ENCODE measurements around the gene IQSEC1. TPM values are rescaled to one million over a fixed set of nuclear protein-coding genes. Genes with fewer than 3 reads are reported as not detected.

IQSEC1 gene
- total and polyA plus RNA-seq, 9 of the 15 experiments (the other 6 are each of a cell fraction or from before 2014, with no cell fraction given) = 0.56 to 39.0 (median 6.8) TPM

- H3K4me1 ChIP-seq (replicated peaks in 1 of 2; ENCODE audit: control insufficient read depth in 2 of 2, insufficient read depth in 2 of 2, low read length in 2 of 2) = peaks cover 7 to 56% of the 10 kb centered on the region in 2 experiments; a peak in 4 of 5 replicates
- no peaks in the 10 kb centered on the region for H3K79me2 ChIP-seq (ENCODE audit: control insufficient read depth, insufficient read depth, low read length)
- no peaks in the 10 kb centered on the region for H3K36me3 ChIP-seq (ENCODE audit: control insufficient read depth, insufficient read depth, low read length)
- H3K27ac ChIP-seq (ENCODE audit: extremely low read depth, low read depth, low read length) = no peak overlapping the region
- H3K9me1 ChIP-seq (ENCODE audit: control insufficient read depth, insufficient read depth, low read length) = no peaks in the 10 kb centered on the region
- no peak for TF ChIP-seq ZNF764 (CRISPR knock-in tag; IDR thresholded peaks at IDR 0.05; ENCODE audit: low read depth)
- no peak for TF ChIP-seq HNRNPUL1 (IDR thresholded peaks at IDR 0.05; ENCODE audit: low read length)
- TF ChIP-seq SP1 (CRISPR knock-in tag; IDR thresholded peaks at IDR 0.05) = no peak
- TF ChIP-seq ETV5 (CRISPR knock-in tag; IDR thresholded peaks at IDR 0.05; ENCODE audit: low read depth) = no peak
- peak; percentile 46; the same call in 1 of the 2 replicates for TF ChIP-seq NFIC (IDR thresholded peaks at IDR 0.05)
- TF ChIP-seq TAF1 (IDR thresholded peaks at IDR 0.05; ENCODE audit: control insufficient read depth, extremely low read depth, insufficient read depth, low read length, severe bottlenecking) = no peak
- no peak for TF ChIP-seq ZNF592 (IDR thresholded peaks at IDR 0.05)
- no peak for TF ChIP-seq IFI16 (CRISPR knock-in tag; IDR thresholded peaks at IDR 0.05)
- H3K27me3 ChIP-seq (ENCODE audit: control insufficient read depth in 2 of 2, insufficient read depth in 2 of 2, low read length in 2 of 2) = peaks cover 11 to 23% of the 10 kb centered on the region in 2 experiments; a peak in 4 of 5 replicates
- DNase-seq (ENCODE audit: extremely low read depth in 1 of 4, low spot score in 3 of 4) (no peak), ATAC-seq (no peak), FAIRE-seq (no peak)
- no peak overlapping the region for H2AFZ ChIP-seq (ENCODE audit: low read depth, low read length)
- ChIA-PET POLR2A (interaction anchor here (1.3 to 1.7 kb wide), 3 partner anchors 7 to 22 kb away, joined by 3 to 8 read pairs (median 6); no protein-coding TSS in a partner anchor), CTCF (ENCODE audit: low intra/inter-chr PET ratio) (no interaction called here)
- no peak overlapping the region for H3K4me3 ChIP-seq
- H3K9ac ChIP-seq (ENCODE audit: insufficient read depth in 1 of 2, low read depth in 2 of 2, low read length in 2 of 2) = peak overlapping the region in 1 of 2 experiments; percentile 81; a peak in 2 of 4 replicates
- intact Hi-C loops (cut with micrococcal nuclease) = no loop called here
- peaks cover 5% of the 10 kb centered on the region; the same call in 1 of the 2 replicates for H4K20me1 ChIP-seq (replicated peaks; ENCODE audit: control insufficient read depth, insufficient read depth, low read length)
- H3K4me2 ChIP-seq (ENCODE audit: insufficient read depth, low read length) = no peak overlapping the region
- whole genome bisulfite sequencing (ENCODE audit: insufficient coverage, low coverage, missing lambda C conversion rate) = 35% methylated on average over 31 of the region's 32 CpGs
- no TSS peak for BruUV-seq (replicated peaks)
- H3K9me3 ChIP-seq (replicated peaks; ENCODE audit: control insufficient read depth, insufficient read depth, low read depth, low read length) = no peaks in the 10 kb centered on the region
- in situ Hi-C loops (cut with MboI) = no loop called here
Observed at GRCh38 chr3:13021141-13022114, 51.8 kb downstream of the IQSEC1 start.
